K562 (cell line): ENCODE data around the gene ARMC12. TPM values are rescaled to one million over a fixed set of nuclear protein-coding genes. Genes with fewer than 3 reads are reported as not detected.

Experiments used
- C11orf30 ChIP-seq: fragments of 450-650 bp; IDR thresholded peaks from 2 replicates; pipeline ENCODE4 v1.6.1; 2016; ENCODE audit warnings: low read depth, mild to moderate bottlenecking
- CBX5 ChIP-seq: IDR thresholded peaks from 2 replicates; pipeline ENCODE4 v1.6.1; 2014; ENCODE audit warnings: low read depth, borderline replicate concordance
- CEBPB ChIP-seq: fragments of 450-650 bp; IDR thresholded peaks from 2 replicates; pipeline ENCODE4 v1.6.1; 2016; ENCODE audit warnings: missing genetic modification characterization, missing compliant biosample characterization
- CGGBP1 ChIP-seq: fragments of 250-450 bp; sonication (Bioruptor Pico); IDR thresholded peaks from 2 replicates; pipeline ENCODE4 v1.9.0; 2021; ENCODE audit warnings: mild to moderate bottlenecking
- FOXP1 ChIP-seq: sonication (generic); formaldehyde crosslinking; IDR thresholded peaks from 2 replicates; pipeline ENCODE4 v1.8.0; 2022; ENCODE audit warnings: mild to moderate bottlenecking, missing genetic modification reagents
- KAT7 ChIP-seq: sonication (generic); formaldehyde crosslinking; IDR thresholded peaks from 2 replicates; pipeline ENCODE4 v1.8.0; 2022; ENCODE audit warnings: missing genetic modification reagents, mild to moderate bottlenecking, borderline replicate concordance
- KHSRP ChIP-seq: fragments of 450-650 bp; IDR thresholded peaks from 2 replicates; pipeline ENCODE4 v1.6.1; 2017
- KLF13 ChIP-seq: fragments of 450-650 bp; IDR thresholded peaks from 2 replicates; pipeline ENCODE4 v1.6.1; 2016; ENCODE audit warnings: missing genetic modification characterization, low read depth, mild to moderate bottlenecking, missing compliant biosample characterization, moderate library complexity, borderline replicate concordance
- MAFF ChIP-seq: IDR thresholded peaks from 2 replicates; pipeline ENCODE4 v1.6.1; 2012; ENCODE audit warnings: low read length, improper control_type of control experiment
- SIRT6 ChIP-seq: IDR thresholded peaks from one replicate; pipeline ENCODE4 v1.6.1; 2012; ENCODE audit warnings: low read depth, mild to moderate bottlenecking, control low read depth, inconsistent platforms, low read length, moderate library complexity
- TRIM24 ChIP-seq, 2 experiments: fragments of 450-650 bp; IDR thresholded peaks; 2 replicates each; pipeline ENCODE4 v1.6.1; 2016
- U2AF1 ChIP-seq: fragments of 200-400 bp; formaldehyde crosslinking; optimal IDR thresholded peaks from 2 replicates; pipeline ENCODE3; 2017; ENCODE audit warnings: mild to moderate bottlenecking, low read depth, low read length, moderate library complexity
- ZFP91 ChIP-seq: sonication (generic); formaldehyde crosslinking; IDR thresholded peaks from 2 replicates; pipeline ENCODE4 v1.8.0; 2022; ENCODE audit warnings: mild to moderate bottlenecking, missing genetic modification reagents
- ZNF224 ChIP-seq: sonication (generic); formaldehyde crosslinking; IDR thresholded peaks from 2 replicates; pipeline ENCODE4 v1.8.0; 2022; ENCODE audit warnings: mild to moderate bottlenecking, missing genetic modification reagents
- ZNF3 ChIP-seq: fragments of 250-450 bp; sonication (Bioruptor Pico); IDR thresholded peaks from 2 replicates; pipeline ENCODE4 v1.5.0; 2021; ENCODE audit warnings: mild to moderate bottlenecking, moderate library complexity
- ZNF57 ChIP-seq: fragments of 450-650 bp; formaldehyde crosslinking; IDR thresholded peaks from 2 replicates; pipeline ENCODE4 v1.4.0; 2020; ENCODE audit warnings: mild to moderate bottlenecking, moderate library complexity
- ZNF589 ChIP-seq: fragments of 200-800 bp; sonication (Bioruptor generic); IDR thresholded peaks from 2 replicates; pipeline ENCODE4 v1.6.1; 2016; ENCODE audit warnings: low read depth, missing genetic modification characterization, missing compliant biosample characterization
- ZNF717 ChIP-seq: fragments of 250-450 bp; sonication (Bioruptor Pico); IDR thresholded peaks from 2 replicates; pipeline ENCODE4 v1.5.0; 2021
- ZNF764 ChIP-seq: fragments of 250-450 bp; sonication (Bioruptor Pico); IDR thresholded peaks from 2 replicates; pipeline ENCODE4 v1.4.0; 2020; ENCODE audit warnings: low read depth, mild to moderate bottlenecking, moderate library complexity
- ZNF766 ChIP-seq: fragments of 200-800 bp; sonication (Bioruptor generic); conservative IDR thresholded peaks from 2 replicates; pipeline ENCODE4 v1.6.1; 2016; ENCODE audit warnings: missing genetic modification characterization, missing compliant biosample characterization
- polyA plus RNA-seq, 8 experiments: library from polyadenylated mRNA; depleted of rRNA in 4 of 8; stranded (reverse) in 5 of 8; unstranded in 3 of 8; fragments of >200 nt; fragmentation: Nextera tagmentation in 2 of 8; fragmentation: Illumina TruSeq in 1 of 8; extraction: Ambion mirVana in 2 of 8; extraction: Trizol in 1 of 8; gene quantifications; 2 replicates each; pipeline versions ENCODE4 v1.2.1 to v1.2.3, GENCODE V29; 2011 to 2014; ENCODE audit warnings: inconsistent platforms in 1 of 8, missing spikeins in 1 of 8
- total RNA-seq, 7 experiments: library from RNA; depleted of rRNA in 6 of 7; stranded (reverse); fragments of >200 nt in 6 of 7; fragmentation: Illumina TruSeq in 2 of 7; extraction: Trizol in 2 of 7; gene quantifications; 2 replicates each; pipeline versions ENCODE4 v1.2.1 to v1.2.3, GENCODE V29; 2011 to 2021; ENCODE audit warnings: low replicate concordance in 1 of 7
- TF ChIP-seq, protein P1 (sequence below): fragments of 250-450 bp; sonication (Bioruptor Pico); IDR thresholded peaks from 2 replicates; pipeline ENCODE4 v1.5.0; 2021; ENCODE audit warnings: mild to moderate bottlenecking, moderate library complexity
- TF ChIP-seq, protein P2 (sequence below): IDR thresholded peaks from 2 replicates; pipeline ENCODE4 v1.6.1; 2012; ENCODE audit warnings: low read depth, low read length, improper control_type of control experiment, borderline replicate concordance
- TF ChIP-seq, protein P3 (sequence below): fragments of 200-800 bp; sonication (Bioruptor generic); IDR thresholded peaks from 2 replicates; pipeline ENCODE4 v1.6.1; 2017; ENCODE audit warnings: missing genetic modification characterization, missing compliant biosample characterization

ARMC12 gene
- total and polyA plus RNA-seq, 9 of the 15 experiments (the other 6 are each of a cell fraction or from before 2014, with no cell fraction given): 0.09 to 0.58 (median 0.31) TPM; not detected in 3

GRCh38 chr6:35694462-35694861 lies 42.4 kb upstream of the ARMC12 start (continued):
- TF ChIP-seq ZFP91 (no peak), ZNF589 (CRISPR knock-in tag) (no peak), ZNF224 (CRISPR knock-in tag) (no peak), MAFF (peak; percentile 60; the same call in 1 of the 2 replicates), TRIM24 (IDR thresholded peaks at IDR 0.05) (peak; percentile 97 to 99), CGGBP1 (no peak), CEBPB (tag) (no peak), C11orf30 (peak; percentile 68), FOXP1 (CRISPR knock-in tag) (no peak), ZNF717 (no peak), KAT7 (CRISPR knock-in tag) (no peak), KHSRP (no peak), ZNF3 (CRISPR knock-in tag) (no peak), SIRT6 (no peak), U2AF1 (no peak), ZNF764 (no peak), ZNF57 (CRISPR knock-in tag) (no peak), ZNF766 (CRISPR knock-in tag) (no peak), CBX5 (peak; percentile 93), KLF13 (tag) (no peak)
- TF ChIP-seq, protein P1, sequence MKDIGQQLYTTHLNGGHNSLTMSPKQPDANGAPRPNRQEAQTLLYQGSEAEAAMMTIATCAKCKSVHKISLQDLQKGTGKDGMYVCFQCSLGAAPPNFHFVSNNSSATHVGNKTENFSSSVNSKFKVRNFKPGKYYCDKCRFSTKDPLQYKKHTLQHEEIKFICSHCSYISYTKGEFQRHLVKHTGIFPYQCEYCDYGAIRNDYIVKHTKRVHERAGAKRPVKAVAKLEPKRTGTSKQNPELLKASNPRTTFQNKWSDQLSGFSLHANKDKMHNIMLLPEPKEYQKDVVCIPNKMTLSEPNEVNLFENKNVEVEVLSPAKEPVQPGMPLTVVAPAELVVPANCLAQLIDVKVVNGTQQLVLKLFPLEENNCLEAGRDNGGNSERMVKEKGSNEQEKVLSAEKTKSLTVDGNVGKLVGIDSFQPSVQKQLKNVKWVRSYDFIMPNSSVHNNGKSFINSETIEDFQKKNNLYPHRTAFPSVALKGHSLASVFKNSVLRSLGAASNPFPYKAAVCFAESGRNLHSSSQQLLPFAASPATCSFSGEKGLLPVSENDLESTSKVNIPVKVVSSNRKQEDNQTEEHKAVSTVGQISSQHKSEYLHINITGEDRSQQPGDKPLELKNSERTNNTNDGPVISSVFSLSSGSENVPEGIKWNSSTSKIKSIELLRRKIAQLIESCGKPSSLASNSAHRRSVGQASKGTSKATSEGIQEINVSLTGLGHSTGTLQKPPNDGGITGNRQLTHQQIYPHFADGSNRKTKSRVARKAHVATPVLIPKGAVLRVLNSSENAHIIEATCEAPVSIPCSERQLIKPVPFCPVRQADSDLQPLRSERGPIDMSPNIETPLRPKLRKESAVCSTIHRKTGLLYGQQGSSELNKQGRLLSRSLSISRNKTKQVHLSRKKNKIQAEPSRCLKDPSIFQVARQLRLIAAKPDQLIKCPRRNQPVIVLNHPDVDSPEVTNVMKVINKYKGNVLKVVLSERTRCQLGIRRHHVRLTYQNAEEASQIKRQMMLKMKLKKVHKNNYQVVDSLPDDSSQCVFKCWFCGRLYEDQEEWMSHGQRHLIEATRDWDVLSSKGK (CRISPR knock-in tag): no peak
- TF ChIP-seq, protein P2, sequence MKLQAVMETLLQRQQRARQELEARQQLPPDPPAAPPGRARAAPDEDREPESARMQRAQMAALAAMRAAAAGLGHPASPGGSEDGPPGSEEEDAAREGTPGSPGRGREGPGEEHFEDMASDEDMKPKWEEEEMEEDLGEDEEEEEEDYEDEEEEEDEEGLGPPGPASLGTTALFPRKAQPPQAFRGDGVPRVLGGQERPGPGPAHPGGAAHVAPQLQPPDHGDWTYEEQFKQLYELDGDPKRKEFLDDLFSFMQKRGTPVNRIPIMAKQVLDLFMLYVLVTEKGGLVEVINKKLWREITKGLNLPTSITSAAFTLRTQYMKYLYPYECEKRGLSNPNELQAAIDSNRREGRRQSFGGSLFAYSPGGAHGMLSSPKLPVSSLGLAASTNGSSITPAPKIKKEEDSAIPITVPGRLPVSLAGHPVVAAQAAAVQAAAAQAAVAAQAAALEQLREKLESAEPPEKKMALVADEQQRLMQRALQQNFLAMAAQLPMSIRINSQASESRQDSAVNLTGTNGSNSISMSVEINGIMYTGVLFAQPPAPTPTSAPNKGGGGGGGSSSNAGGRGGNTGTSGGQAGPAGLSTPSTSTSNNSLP: peak; percentile 25; the same call in 1 of the 2 replicates
- TF ChIP-seq, protein P3, sequence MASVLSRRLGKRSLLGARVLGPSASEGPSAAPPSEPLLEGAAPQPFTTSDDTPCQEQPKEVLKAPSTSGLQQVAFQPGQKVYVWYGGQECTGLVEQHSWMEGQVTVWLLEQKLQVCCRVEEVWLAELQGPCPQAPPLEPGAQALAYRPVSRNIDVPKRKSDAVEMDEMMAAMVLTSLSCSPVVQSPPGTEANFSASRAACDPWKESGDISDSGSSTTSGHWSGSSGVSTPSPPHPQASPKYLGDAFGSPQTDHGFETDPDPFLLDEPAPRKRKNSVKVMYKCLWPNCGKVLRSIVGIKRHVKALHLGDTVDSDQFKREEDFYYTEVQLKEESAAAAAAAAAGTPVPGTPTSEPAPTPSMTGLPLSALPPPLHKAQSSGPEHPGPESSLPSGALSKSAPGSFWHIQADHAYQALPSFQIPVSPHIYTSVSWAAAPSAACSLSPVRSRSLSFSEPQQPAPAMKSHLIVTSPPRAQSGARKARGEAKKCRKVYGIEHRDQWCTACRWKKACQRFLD: no peak
